BE2C (cell line): ENCODE data around the gene RESF1.

Experiments
- DNase-seq: peaks from one replicate; pipeline ENCODE4 v3.0.0-alpha.2; 2020
- H3K27me3 ChIP-seq: fragments of 250-450 bp; sonication (Bioruptor Pico); 2 replicates; pipeline ENCODE4 v1.5.1; 2020; ENCODE audit warnings: mild to moderate bottlenecking
- H3K36me3 ChIP-seq: fragments of 250-450 bp; sonication (Bioruptor Pico); 2 replicates; pipeline ENCODE4 v1.5.1; 2020; ENCODE audit warnings: mild to moderate bottlenecking
- H3K4me1 ChIP-seq: fragments of 250-450 bp; sonication (Bioruptor Pico); 2 replicates; pipeline ENCODE4 v1.5.1; 2020
- H3K4me3 ChIP-seq: 2 replicates; pipeline ENCODE4 v1.5.1; 2011; ENCODE audit warnings: low read depth, low read length
- H3K9me3 ChIP-seq: fragments of 250-450 bp; sonication (Bioruptor Pico); 2 replicates; pipeline ENCODE4 v1.5.1; 2020
- TF ChIP-seq, protein P1 (sequence below): IDR thresholded peaks from 2 replicates; pipeline ENCODE4 v1.5.1; 2012; ENCODE audit warnings: mild to moderate bottlenecking, low read depth, low read length

The RESF1 gene

DNA sequence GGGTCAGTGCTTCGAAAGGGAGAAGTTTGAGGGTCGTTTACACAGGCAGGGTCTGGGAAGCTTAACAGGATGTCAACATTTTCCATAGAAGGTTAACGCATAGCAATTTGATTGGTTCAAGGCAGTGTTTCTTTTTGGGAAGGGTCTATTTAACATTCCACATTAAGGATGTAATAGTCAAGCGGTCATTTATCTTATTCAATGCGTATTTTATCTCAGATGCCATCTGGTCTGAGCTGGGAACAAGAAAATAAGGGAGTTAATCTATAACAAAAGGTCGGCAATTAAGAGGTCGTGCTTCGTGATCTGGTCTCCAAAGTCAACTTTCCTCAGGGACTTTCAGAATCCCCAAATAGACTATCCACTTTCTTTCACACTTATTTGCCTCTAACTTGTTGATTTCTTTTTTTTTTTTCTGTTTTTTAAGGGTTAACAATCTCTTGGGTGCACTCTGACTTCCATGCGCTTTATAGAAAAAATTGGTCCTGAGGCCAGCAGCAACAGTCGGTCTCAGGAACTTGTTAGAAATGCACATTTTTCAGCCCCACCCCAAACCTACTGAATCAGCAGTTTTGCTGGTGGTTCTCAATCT is 550 bp upstream of the RESF1 start:
- H3K36me3 ChIP-seq, result no peaks in the 10 kb centered on the region
- peak overlapping the region; percentile 91 for H3K4me3 ChIP-seq
- H3K27me3 ChIP-seq, result no peaks in the 10 kb centered on the region
- H3K9me3 ChIP-seq, result no peaks in the 10 kb centered on the region
- H3K4me1 ChIP-seq, result no peaks in the 10 kb centered on the region; the same call in 1 of the 2 replicates
- DNase-seq, result no peak
- TF ChIP-seq, protein P1, sequence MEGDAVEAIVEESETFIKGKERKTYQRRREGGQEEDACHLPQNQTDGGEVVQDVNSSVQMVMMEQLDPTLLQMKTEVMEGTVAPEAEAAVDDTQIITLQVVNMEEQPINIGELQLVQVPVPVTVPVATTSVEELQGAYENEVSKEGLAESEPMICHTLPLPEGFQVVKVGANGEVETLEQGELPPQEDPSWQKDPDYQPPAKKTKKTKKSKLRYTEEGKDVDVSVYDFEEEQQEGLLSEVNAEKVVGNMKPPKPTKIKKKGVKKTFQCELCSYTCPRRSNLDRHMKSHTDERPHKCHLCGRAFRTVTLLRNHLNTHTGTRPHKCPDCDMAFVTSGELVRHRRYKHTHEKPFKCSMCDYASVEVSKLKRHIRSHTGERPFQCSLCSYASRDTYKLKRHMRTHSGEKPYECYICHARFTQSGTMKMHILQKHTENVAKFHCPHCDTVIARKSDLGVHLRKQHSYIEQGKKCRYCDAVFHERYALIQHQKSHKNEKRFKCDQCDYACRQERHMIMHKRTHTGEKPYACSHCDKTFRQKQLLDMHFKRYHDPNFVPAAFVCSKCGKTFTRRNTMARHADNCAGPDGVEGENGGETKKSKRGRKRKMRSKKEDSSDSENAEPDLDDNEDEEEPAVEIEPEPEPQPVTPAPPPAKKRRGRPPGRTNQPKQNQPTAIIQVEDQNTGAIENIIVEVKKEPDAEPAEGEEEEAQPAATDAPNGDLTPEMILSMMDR, result no peak

DNA sequence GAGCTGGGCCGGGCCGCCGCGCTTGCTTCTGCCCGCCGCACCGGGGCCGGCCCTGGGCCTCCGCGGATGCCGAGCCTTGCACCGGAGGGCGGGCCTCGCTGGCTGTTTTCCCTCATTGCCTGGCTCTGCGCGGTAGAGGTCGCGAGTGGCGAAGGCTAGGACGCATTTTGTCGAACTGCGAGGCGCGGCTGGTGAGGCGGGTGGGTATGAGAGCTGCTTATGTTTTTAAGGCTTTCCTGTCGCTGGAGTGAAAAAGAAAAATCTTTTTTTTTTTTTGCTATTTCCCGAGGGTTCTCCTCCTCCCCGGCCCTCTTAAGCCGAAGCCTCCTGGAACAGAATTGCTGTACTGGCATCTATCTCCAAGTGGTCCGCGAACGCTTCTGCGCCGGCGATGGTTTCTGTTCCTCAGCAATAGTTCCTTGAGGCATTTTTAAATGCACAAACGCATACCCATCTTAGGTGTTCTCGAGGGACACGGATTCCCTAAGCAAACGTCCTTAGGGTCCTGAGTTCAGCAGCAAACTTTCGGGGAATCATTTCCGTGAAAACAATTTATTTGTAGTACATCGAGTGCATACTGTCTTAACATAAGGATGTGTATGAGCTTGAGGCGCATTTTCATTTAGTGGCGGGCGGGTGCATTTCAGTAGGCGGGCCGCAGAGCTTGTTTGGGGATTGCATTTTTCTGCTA is 631 bp downstream of the RESF1 start:
- no peaks in the 10 kb centered on the region for H3K27me3 ChIP-seq

DNA sequence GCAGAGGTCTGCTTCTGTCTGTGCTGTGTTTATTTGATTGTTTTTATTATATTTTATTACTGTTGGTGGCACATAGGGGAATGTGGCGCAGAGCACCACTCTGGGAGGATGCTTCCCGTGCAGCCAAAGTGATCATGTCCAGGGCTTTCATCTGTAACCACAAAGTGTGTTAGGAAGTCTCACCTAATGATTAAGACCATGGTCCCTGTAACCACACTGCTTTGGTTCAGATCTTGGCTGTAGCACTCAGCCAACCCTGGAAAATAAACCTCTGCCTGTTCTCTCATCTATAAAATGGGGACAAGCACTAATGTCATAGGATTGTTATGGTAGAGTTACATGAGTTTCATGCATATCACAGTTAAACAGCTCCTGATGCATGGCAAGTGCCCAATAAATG is 1.9 kb downstream of the RESF1 start:
- TF ChIP-seq, protein P1, result no peak
- no peaks in the 10 kb centered on the region; the same call in 1 of the 2 replicates for H3K4me1 ChIP-seq
- H3K36me3 ChIP-seq, result no peaks in the 10 kb centered on the region
- H3K9me3 ChIP-seq, result no peaks in the 10 kb centered on the region
- DNase-seq, result no peak
- H3K4me3 ChIP-seq, result no peak overlapping the region
- H3K27me3 ChIP-seq, result no peaks in the 10 kb centered on the region

More for the DNA sequence above, 631 bp downstream of the RESF1 start:
- DNase-seq, result peak; percentile 71
- Histone ChIP-seq H3K4me1 (no peaks in the 10 kb centered on the region; the same call in 1 of the 2 replicates), H3K36me3 (no peaks in the 10 kb centered on the region), H3K4me3 (peak overlapping the region; percentile 91), H3K9me3 (no peaks in the 10 kb centered on the region)
- TF ChIP-seq, protein P1, result peak; percentile 15; the same call in 1 of the 2 replicates

DNA sequence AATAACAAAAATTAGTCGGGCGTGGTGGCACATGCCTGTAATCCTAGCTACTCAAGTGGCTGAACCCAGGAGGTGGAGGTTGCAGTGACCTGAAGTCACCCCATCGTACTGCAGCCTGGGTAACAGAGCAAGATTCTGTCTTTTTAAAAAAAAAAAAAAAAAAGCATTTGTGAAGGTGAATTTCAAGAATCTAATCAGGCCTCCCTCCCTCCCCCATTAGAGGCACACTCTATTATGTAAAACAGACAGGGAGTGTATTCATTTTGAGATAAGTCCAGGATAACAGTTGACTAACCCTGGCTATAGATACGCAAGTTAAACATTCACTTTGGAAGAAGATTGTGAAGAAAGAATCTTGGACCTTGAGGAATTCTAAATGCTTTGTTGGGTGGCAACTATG is 2.9 kb downstream of the RESF1 start:
- no peaks in the 10 kb centered on the region for H3K9me3 ChIP-seq
- DNase-seq, result no peak
- no peaks in the 10 kb centered on the region for H3K27me3 ChIP-seq
- no peaks in the 10 kb centered on the region for H3K36me3 ChIP-seq
- no peak overlapping the region for H3K4me3 ChIP-seq
- TF ChIP-seq, protein P1, result no peak
- H3K4me1 ChIP-seq, result no peaks in the 10 kb centered on the region; the same call in 1 of the 2 replicates

DNA sequence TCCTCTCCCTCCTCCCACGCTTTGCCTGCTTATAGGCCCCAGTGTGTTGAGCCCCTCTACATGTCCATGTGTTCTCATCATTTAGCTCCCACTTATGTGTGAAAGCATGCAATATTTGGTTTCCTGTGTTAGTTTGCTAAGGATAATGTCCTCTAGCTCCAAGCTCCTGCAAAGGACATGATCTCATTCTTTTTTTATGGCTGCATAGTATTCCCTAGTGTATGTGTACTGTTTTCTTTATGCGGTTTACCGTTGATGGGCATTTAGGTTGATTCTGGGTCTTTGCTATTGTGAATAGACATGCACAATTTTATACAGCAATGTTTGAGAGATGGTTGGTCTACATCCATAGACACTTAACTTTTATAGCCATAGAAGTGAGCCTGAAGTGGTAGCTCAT is 5.1 kb downstream of the RESF1 start:
- H3K27me3 ChIP-seq, result no peaks in the 10 kb centered on the region
- no peak overlapping the region for H3K4me3 ChIP-seq
- DNase-seq, result no peak
- no peaks in the 10 kb centered on the region for H3K9me3 ChIP-seq
- no peaks in the 10 kb centered on the region for H3K36me3 ChIP-seq
- H3K4me1 ChIP-seq, result no peaks in the 10 kb centered on the region; the same call in 1 of the 2 replicates
- TF ChIP-seq, protein P1, result no peak

DNA sequence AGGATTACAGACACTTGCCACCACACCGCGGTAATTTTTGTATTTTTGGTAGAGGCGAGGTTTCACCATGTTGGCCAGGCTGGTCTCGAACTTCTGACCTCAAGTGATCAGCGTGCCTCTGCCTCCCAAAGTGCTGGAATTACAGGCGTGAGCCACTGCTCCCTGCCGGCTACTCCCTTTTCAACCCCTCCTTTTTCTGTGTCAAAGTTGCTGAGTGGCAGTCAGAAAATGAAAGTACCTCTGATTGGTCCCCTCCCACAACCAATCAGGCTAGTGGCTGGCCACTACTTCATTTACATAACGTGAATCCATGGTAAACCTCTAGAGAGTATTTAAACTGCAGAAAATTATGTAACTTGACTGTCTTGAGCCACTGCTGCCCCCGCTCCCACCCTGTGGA is 5.9 kb downstream of the RESF1 start:
- DNase-seq, result no peak
- H3K9me3 ChIP-seq, result no peaks in the 10 kb centered on the region
- TF ChIP-seq, protein P1, result no peak
- no peaks in the 10 kb centered on the region for H3K27me3 ChIP-seq
- no peaks in the 10 kb centered on the region; the same call in 1 of the 2 replicates for H3K4me1 ChIP-seq
- no peak overlapping the region for H3K4me3 ChIP-seq
- H3K36me3 ChIP-seq, result no peaks in the 10 kb centered on the region
